Measurements from ENCODE around the gene CCDC187. TPM values are rescaled to one million over a fixed set of nuclear protein-coding genes. Genes with fewer than 3 reads are reported as not detected.
A peak's percentile ranks its signal among the peaks of the same experiment; 100 is the strongest.
"Not testable (repeated sequence)": the region's sequence is repeated elsewhere in the genome, so short reads cannot be mapped to it uniquely, and the experiment has no call there.

The CCDC187 gene
- total RNA-seq, 1 donor, result under 0.01 TPM

DNA sequence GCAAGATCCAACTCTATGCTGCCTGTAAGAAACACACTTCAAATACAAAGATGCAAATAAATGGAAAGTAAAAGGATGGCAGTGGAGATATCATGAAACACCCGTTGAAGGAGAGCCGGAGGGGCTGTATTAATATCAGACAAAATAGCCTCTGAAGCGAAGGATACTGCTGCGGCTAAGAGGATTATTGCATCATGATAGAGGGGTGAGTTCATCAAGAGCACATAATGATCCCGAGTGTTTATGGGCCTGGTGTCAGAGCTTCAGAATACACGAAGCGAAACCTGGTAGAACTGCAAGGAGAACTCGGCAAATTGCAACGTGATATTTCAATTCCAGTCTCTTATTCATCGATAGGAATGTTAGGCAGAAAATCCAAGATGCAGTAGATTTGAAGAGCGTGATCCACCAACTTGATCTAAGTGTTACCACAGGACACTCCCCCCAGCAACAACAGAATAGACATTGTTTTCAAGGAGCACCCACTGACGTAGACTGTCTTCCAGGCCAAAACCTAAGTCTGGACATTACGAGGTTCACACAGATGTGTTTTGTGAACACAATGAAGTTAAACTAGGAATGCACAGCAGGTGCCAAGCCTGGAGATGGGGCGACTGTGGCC is 30.5 kb downstream of the CCDC187 start:
- H3K4me3 ChIP-seq (ENCODE audit: low read depth, low read length), result no peak overlapping the region
- TF ChIP-seq, protein P1, sequence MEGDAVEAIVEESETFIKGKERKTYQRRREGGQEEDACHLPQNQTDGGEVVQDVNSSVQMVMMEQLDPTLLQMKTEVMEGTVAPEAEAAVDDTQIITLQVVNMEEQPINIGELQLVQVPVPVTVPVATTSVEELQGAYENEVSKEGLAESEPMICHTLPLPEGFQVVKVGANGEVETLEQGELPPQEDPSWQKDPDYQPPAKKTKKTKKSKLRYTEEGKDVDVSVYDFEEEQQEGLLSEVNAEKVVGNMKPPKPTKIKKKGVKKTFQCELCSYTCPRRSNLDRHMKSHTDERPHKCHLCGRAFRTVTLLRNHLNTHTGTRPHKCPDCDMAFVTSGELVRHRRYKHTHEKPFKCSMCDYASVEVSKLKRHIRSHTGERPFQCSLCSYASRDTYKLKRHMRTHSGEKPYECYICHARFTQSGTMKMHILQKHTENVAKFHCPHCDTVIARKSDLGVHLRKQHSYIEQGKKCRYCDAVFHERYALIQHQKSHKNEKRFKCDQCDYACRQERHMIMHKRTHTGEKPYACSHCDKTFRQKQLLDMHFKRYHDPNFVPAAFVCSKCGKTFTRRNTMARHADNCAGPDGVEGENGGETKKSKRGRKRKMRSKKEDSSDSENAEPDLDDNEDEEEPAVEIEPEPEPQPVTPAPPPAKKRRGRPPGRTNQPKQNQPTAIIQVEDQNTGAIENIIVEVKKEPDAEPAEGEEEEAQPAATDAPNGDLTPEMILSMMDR (IDR thresholded peaks at IDR 0.05; ENCODE audit: insufficient read depth, low read depth, low read length), result no peak
- no peak for DNase-seq (ENCODE audit: low read depth)

DNA sequence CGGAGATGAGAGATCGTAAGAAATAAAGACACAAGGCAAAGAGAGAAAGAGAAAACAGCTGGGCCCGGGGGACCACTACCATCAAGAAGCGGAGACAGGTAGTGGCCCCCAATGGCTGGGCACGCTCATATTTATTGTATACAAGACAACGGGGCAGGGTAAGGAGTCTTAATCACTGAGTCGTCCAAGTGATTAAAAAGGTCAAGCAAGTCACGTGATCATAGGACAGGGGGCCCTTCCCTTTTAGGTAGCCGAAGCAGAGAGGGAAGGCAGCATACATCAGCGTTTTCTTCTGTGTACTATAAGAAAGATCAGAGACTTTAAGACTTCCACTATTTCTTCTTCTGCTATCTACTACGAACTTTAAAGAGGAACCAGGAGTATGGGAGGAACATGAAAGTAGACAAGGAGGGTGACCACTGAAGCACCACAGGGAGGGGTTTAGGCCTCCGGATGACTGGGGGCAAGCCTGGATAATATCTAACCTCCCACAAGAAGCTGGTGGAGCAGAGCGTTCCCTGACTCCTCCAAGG is 33.7 kb downstream of the CCDC187 start:
- no peak for DNase-seq (ENCODE audit: low read depth)
- H3K4me3 ChIP-seq (ENCODE audit: low read depth, low read length), result no peak overlapping the region
- TF ChIP-seq, protein P1 (IDR thresholded peaks at IDR 0.05; ENCODE audit: insufficient read depth, low read depth, low read length), result no peak

DNA sequence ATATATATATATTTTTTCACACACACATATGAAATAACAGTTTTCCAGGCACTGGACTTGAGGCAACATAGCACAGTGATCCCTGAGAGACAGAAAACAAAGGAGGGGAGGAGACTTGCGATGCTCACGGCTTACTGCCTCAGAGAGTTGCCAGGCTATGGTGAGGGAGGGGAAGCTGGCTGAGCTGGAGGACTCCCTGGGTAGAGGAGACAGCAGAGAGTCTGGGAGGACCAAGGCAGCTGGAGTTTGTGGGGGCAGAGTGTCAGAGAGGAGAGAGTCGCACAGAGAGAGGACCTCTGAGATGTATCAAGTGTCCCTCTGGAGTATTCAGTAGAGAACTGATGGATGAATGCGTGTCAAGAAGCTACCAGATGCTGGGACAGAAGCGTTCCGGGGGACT is 35.2 kb downstream of the CCDC187 start:
- DNase-seq (ENCODE audit: low read depth), result no peak
- H3K4me3 ChIP-seq (ENCODE audit: low read depth, low read length), result no peak overlapping the region
- TF ChIP-seq, protein P1 (IDR thresholded peaks at IDR 0.05; ENCODE audit: insufficient read depth, low read depth, low read length), result no peak

DNA sequence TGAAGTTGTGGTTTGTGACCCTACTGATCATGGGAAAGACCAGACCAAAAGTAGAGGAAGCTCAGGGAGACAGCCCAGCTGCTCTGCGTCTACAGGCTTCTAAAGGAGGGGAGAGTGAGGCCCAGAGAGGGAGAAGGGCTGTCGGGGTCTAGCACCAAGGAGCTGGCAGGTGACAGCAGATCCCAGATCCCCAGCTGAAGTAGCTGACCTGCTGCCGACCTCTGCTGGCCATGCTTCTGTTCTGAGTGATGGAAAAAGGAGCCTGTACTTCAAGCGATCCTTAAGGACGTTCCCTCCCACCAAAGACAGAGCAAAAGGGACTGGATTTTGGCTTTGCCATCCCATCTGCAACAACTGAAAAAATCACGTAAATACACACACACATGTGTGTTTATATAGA is 35.6 kb downstream of the CCDC187 start:
- TF ChIP-seq, protein P1 (IDR thresholded peaks at IDR 0.05; ENCODE audit: insufficient read depth, low read depth, low read length), result peak; percentile 2
- no peak for DNase-seq (ENCODE audit: low read depth)

DNA sequence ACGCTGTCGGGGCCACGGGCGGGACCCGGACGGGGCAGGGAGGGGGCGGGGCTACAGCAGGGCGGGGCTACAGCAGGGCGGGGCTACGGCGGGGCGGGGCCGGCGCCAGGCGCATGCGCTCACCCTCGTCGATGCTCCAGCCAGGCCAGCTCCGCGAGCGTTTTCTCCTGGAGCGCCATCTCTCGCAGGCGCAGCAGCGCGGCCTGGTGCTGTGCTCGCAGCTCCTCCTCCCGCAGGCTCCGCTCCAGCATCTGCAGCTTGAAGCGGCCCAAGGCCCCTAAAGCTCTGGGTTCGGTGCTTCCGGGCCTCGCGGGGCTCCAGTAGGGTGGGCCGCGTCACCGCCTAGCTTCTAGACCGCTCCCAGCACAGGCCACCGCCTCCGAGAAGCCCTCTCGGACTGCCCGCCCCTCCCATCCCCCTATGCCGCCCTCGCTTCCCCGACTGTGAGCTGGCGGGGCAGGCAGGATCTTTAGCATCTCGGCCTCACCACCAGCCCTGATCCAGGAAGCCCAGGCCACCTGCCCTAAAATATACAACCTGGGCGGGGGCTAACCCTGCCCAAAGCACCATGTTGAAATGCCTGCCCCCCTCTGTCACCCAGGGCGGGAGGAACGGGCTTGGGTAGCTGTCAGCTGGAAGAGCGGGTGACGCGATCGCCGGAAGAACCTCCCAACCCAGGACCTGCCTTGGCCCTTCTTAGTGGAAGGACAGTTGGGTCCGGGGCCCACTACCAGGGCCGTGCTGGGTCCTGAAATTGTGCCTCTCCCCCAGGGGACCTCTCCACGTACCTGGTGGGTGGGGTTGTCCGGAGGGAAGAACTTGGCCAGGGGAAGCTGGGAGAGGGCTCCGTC is 36.4 kb downstream of the CCDC187 start:
- DNase-seq (ENCODE audit: low read depth), result peak; percentile 82
- TF ChIP-seq, protein P1 (IDR thresholded peaks at IDR 0.05; ENCODE audit: insufficient read depth, low read depth, low read length), result peak; percentile 29
- H3K4me3 ChIP-seq (ENCODE audit: low read depth, low read length), result peak overlapping the region; percentile 59

More for the DNA sequence above, 35.6 kb downstream of the CCDC187 start:
- H3K4me3 ChIP-seq (ENCODE audit: low read depth, low read length), result no peak overlapping the region

DNA sequence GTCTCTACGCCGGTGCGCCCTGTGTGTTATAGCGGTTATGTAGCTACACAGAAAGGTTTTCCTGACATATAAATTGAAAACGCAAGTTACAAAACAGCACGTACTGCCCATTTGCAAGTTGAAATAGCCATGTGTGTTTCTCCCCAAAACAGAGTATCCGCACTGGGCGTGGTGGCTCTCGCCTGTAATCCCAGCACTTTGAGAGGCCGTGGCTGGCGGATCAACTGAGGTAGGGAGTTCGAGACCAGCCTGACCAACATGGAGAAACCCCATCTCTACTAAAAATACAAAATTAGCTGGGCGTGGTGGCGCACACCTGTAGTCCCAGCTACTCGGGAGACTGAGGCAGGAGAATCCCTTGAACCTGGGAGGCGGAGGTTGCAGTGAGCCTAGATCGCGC is 37.3 kb downstream of the CCDC187 start:
- not testable (repeated sequence) for DNase-seq (ENCODE audit: low read depth); H3K4me3 ChIP-seq (ENCODE audit: low read depth, low read length)

All from fibroblast of villous mesenchyme (primary cell).